Mesenchymal stem cell (in vitro differentiated cells and primary cell): ENCODE data around the gene DNAJC15.

Experiments used
- DNase-seq: peaks from one replicate; pipeline ENCODE4 v3.0.0-alpha.2; 2013
- H2AFZ ChIP-seq: one replicate; pipeline ENCODE4 v1.6.1; 2013; ENCODE audit warnings: low read depth, mild to moderate bottlenecking, control low read depth, inconsistent platforms, low read length, moderate library complexity
- H2AK5ac ChIP-seq: 2 replicates; pipeline ENCODE4 v1.6.1; 2013; ENCODE audit warnings: low read length, moderate library complexity, mild to moderate bottlenecking, inconsistent platforms; ENCODE audit not compliant: severe bottlenecking
- H2BK120ac ChIP-seq: one replicate; pipeline ENCODE4 v1.6.1; 2013; ENCODE audit warnings: low read depth, mild to moderate bottlenecking, inconsistent platforms, low read length, moderate library complexity
- H2BK12ac ChIP-seq, 2 experiments: one replicate each; pipeline ENCODE4 v1.6.1; 2013; ENCODE audit warnings: inconsistent platforms in 2 of 2, low read length in 2 of 2, mild to moderate bottlenecking in 2 of 2, moderate library complexity in 2 of 2, control low read depth in 1 of 2
- H2BK15ac ChIP-seq: one replicate; pipeline ENCODE4 v1.6.1; 2013; ENCODE audit warnings: mild to moderate bottlenecking, low read depth, inconsistent platforms; ENCODE audit not compliant: poor library complexity, severe bottlenecking
- H2BK5ac ChIP-seq: 2 replicates; pipeline ENCODE4 v1.6.1; 2013; ENCODE audit warnings: low read depth, mild to moderate bottlenecking, low read length, control low read depth, inconsistent platforms; ENCODE audit not compliant: poor library complexity, severe bottlenecking
- H3K14ac ChIP-seq, 2 experiments: one replicate each; pipeline ENCODE4 v1.6.1; 2013; ENCODE audit warnings: inconsistent platforms in 2 of 2, low read length in 2 of 2, control low read depth in 1 of 2, mild to moderate bottlenecking in 1 of 2, moderate library complexity in 1 of 2
- H3K18ac ChIP-seq, 2 experiments: one replicate each; pipeline ENCODE4 v1.6.1; 2013; ENCODE audit warnings: inconsistent platforms in 2 of 2, low read length in 2 of 2, control low read depth in 1 of 2, low read depth in 1 of 2, mild to moderate bottlenecking in 1 of 2
- H3K23ac ChIP-seq, 2 experiments: one replicate each; pipeline ENCODE4 v1.6.1; 2013; ENCODE audit warnings: inconsistent platforms in 2 of 2, low read length in 2 of 2, mild to moderate bottlenecking in 2 of 2, moderate library complexity in 2 of 2, control low read depth in 1 of 2
- H3K27ac ChIP-seq: 2 replicates; pipeline ENCODE4 v1.5.1; 2013; ENCODE audit warnings: mild to moderate bottlenecking, moderate library complexity, low read length, control low read depth, inconsistent platforms; ENCODE audit not compliant: poor library complexity, severe bottlenecking
- H3K27me3 ChIP-seq, 2 experiments: 2 replicates each; pipeline versions ENCODE4 v1.6.1 to v1.7.0; 2013; ENCODE audit warnings: low read length in 2 of 2, mild to moderate bottlenecking in 2 of 2, moderate library complexity in 2 of 2, control low read depth in 1 of 2, inconsistent platforms in 1 of 2; ENCODE audit not compliant: control insufficient read depth in 1 of 2, insufficient read depth in 1 of 2
- H3K36me3 ChIP-seq, 2 experiments: 2 replicates each; pipeline versions ENCODE4 v1.6.1 to v1.7.0; 2013; ENCODE audit warnings: low read length in 2 of 2, control low read depth in 1 of 2, inconsistent platforms in 1 of 2, low read depth in 1 of 2, mild to moderate bottlenecking in 1 of 2; ENCODE audit not compliant: insufficient read depth in 2 of 2, control insufficient read depth in 1 of 2
- H3K4ac ChIP-seq, 2 experiments: one replicate each; pipeline ENCODE4 v1.6.1; 2013; ENCODE audit warnings: inconsistent platforms in 2 of 2, low read length in 2 of 2, mild to moderate bottlenecking in 2 of 2, moderate library complexity in 2 of 2, control low read depth in 1 of 2, low read depth in 1 of 2
- H3K4me1 ChIP-seq: 2 replicates; pipeline ENCODE4 v1.6.1; 2013; ENCODE audit warnings: low read depth, low read length, control low read depth; ENCODE audit not compliant: control insufficient read depth, insufficient read depth
- H3K4me2 ChIP-seq: 2 replicates; pipeline ENCODE4 v1.6.1; 2013; ENCODE audit warnings: low read length, mild to moderate bottlenecking, inconsistent platforms; ENCODE audit not compliant: poor library complexity, severe bottlenecking
- H3K4me3 ChIP-seq, 2 experiments: 2 replicates each; pipeline versions ENCODE4 v1.5.1 to v1.7.0; 2013; ENCODE audit warnings: low read length in 2 of 2, mild to moderate bottlenecking in 2 of 2, control low read depth in 1 of 2, low read depth in 1 of 2; ENCODE audit not compliant: insufficient read depth in 1 of 2
- H3K79me1 ChIP-seq: replicated peaks from 2 replicates; pipeline ENCODE4 v1.6.1; 2013; ENCODE audit warnings: mild to moderate bottlenecking, control low read depth, low read length, inconsistent platforms; ENCODE audit not compliant: poor library complexity, severe bottlenecking
- H3K9ac ChIP-seq: 2 replicates; pipeline ENCODE4 v1.7.0; 2013; ENCODE audit warnings: mild to moderate bottlenecking, low read length, moderate library complexity
- H3K9me3 ChIP-seq: 2 replicates; pipeline ENCODE4 v1.7.0; 2013; ENCODE audit warnings: mild to moderate bottlenecking, low read length; ENCODE audit not compliant: control insufficient read depth
- H4K8ac ChIP-seq: one replicate; pipeline ENCODE4 v1.6.1; 2013; ENCODE audit warnings: inconsistent platforms, mild to moderate bottlenecking, low read length, moderate library complexity
- H4K91ac ChIP-seq: one replicate; pipeline ENCODE4 v1.6.1; 2013; ENCODE audit warnings: mild to moderate bottlenecking, low read length, inconsistent platforms
- WGBS: methylation state at CpG from one replicate; pipeline ENCODE4 v1.1.7; 2013; ENCODE audit warnings: mixed read lengths; 5-methylcytosine and 5-hydroxymethylcytosine counted together

DNAJC15 gene

DNA sequence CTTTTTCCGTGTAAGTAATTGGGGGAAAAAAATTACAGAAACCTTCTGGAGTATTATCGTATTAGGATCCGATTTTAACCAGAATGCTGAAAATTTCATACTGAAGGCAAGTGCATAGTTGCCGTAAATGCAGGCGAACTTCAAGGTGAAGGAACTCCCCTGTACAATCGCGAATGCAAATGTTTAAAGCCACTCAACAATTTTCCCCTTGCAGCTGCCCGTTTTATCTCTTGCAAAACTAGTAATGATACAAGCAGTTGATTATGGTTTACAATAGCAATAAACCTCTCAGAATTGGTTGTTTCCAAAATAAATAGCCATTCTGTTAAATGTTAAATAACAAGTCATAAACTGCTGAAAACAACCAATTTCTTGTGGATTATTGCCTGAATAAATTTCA, 105.7 kb downstream of the DNAJC15 start:
- no peak overlapping the region for H3K14ac ChIP-seq
- no peak overlapping the region for H2AFZ ChIP-seq
- no peaks in the 10 kb centered on the region for H3K79me1 ChIP-seq
- WGBS, result 88% methylated on average over 6 of the region's 8 CpGs
- no peak overlapping the region for H2BK120ac ChIP-seq
- peaks cover 7% of the 10 kb centered on the region for H3K4me1 ChIP-seq
- H3K27me3 ChIP-seq, result peaks cover 0 to 5% of the 10 kb centered on the region in 2 experiments
- no peaks in the 10 kb centered on the region for H3K36me3 ChIP-seq
- no peak for DNase-seq
- H3K4me3 ChIP-seq, result peak overlapping the region in 1 of 2 experiments; percentile 11
- no peak overlapping the region for H3K27ac ChIP-seq
- H3K4ac ChIP-seq, result no peak overlapping the region
- H3K9me3 ChIP-seq, result no peaks in the 10 kb centered on the region
- H3K18ac ChIP-seq, result no peak overlapping the region
- H2BK5ac ChIP-seq, result no peak overlapping the region
- H2BK12ac ChIP-seq, result no peak overlapping the region
- H3K4me2 ChIP-seq, result no peak overlapping the region
- H3K9ac ChIP-seq, result no peak overlapping the region
- H2BK15ac ChIP-seq, result no peak overlapping the region
- H4K91ac ChIP-seq, result no peak overlapping the region
- no peak overlapping the region for H2AK5ac ChIP-seq
- H3K23ac ChIP-seq, result no peak overlapping the region
- H4K8ac ChIP-seq, result no peak overlapping the region

DNA sequence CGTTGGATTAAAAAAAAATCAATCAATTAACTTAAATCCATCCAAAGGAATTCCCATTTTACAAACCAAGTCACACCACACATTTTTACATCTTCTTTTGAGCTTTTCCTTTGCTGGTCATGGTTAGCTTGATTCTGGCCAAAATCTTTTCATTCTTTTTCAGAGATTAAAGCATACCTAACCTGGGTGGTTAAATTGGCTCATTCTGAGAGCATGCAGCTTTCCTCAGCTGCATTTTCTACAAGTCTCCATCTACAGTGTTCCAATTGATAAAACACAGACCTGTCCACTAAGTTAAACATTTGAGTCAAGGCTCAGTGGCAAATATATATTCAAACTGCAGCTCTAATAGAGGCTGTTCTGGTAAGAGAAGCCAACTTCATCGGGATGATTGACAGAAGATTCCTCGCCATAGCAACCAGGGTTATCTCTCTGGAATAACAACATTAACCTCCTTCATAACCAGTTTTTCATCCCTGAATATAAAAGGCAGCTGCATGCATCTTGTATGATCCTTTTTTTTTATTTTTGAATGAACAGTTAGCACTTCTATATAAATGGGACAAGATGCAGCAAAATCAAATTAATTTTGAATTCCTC, 106.2 kb downstream of the DNAJC15 start:
- Histone ChIP-seq H2BK15ac (no peak overlapping the region), H4K8ac (no peak overlapping the region), H3K18ac (no peak overlapping the region), H3K4me1 (peaks cover 7% of the 10 kb centered on the region), H3K36me3 (no peaks in the 10 kb centered on the region), H3K9ac (no peak overlapping the region), H4K91ac (no peak overlapping the region), H3K27ac (no peak overlapping the region), H2AK5ac (no peak overlapping the region), H3K14ac (no peak overlapping the region), H3K9me3 (no peaks in the 10 kb centered on the region), H3K4ac (no peak overlapping the region), H3K4me2 (no peak overlapping the region), H2BK120ac (no peak overlapping the region), H3K27me3 (peaks cover 0 to 5% of the 10 kb centered on the region in 2 experiments), H3K23ac (no peak overlapping the region), H3K79me1 (no peaks in the 10 kb centered on the region), H2BK12ac (no peak overlapping the region), H3K4me3 (no peak overlapping the region), H2AFZ (no peak overlapping the region), H2BK5ac (no peak overlapping the region)
- no peak for DNase-seq
- WGBS, result 65% methylated on average over 3 of the region's 3 CpGs

DNA sequence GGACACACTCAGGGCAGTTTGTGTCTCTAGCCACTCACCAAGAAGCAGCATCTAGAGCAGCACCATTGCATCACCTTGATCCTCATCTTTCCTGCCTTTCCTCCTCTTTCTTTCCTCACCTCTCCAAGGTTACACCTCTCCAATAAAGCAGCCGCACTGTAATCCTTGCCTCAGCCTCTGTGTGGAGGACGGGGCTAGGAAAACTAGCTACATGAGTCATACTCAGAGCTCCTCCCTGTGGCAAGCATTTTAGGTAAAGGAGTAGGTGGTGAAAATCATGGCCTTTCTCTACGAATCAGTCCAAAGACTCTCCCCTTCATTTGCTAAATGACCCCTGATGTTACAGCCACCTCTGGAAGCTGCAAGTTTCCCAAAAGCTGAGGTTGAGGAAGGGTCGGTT, 108.9 kb downstream of the DNAJC15 start:
- no peaks in the 10 kb centered on the region for H3K79me1 ChIP-seq
- H3K23ac ChIP-seq, result no peak overlapping the region
- H3K4me3 ChIP-seq, result no peak overlapping the region
- no peak overlapping the region for H3K18ac ChIP-seq
- no peak overlapping the region for H3K14ac ChIP-seq
- no peak overlapping the region for H3K4me2 ChIP-seq
- no peak overlapping the region for H4K91ac ChIP-seq
- H4K8ac ChIP-seq, result no peak overlapping the region
- H3K4ac ChIP-seq, result no peak overlapping the region
- no peak overlapping the region for H2AK5ac ChIP-seq
- H2BK15ac ChIP-seq, result no peak overlapping the region
- WGBS, result 17% methylated on average over 3 of the region's 4 CpGs
- peak; percentile 48 for DNase-seq
- no peak overlapping the region for H2AFZ ChIP-seq
- H3K27me3 ChIP-seq, result peaks cover 0 to 5% of the 10 kb centered on the region in 2 experiments
- no peaks in the 10 kb centered on the region for H3K36me3 ChIP-seq
- no peak overlapping the region for H3K27ac ChIP-seq
- H3K9ac ChIP-seq, result no peak overlapping the region
- H3K4me1 ChIP-seq, result peaks cover 6% of the 10 kb centered on the region
- no peak overlapping the region for H2BK5ac ChIP-seq
- no peak overlapping the region for H2BK120ac ChIP-seq
- no peaks in the 10 kb centered on the region for H3K9me3 ChIP-seq
- no peak overlapping the region for H2BK12ac ChIP-seq

DNA sequence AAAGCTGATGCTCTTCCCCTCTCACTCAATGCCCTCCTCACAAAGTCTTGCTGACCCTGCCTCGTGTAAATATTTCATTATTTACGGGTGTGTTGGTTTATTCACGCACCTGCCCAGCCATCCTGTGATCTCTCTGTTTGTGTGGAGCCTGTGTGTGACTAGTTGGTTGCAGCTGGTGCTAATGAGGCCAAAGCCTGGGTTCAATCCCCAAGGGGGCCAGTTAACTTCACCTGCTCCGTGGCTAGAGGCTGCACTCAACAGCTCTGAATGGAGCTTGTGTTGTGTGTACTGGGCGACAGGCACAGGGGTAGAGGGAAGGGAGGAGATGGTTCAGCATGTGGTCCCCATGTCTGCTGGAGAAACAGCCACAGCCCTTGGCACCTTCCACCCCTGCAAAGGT, 109.5 kb downstream of the DNAJC15 start:
- no peak overlapping the region for H2BK15ac ChIP-seq
- H2BK12ac ChIP-seq, result no peak overlapping the region
- no peak overlapping the region for H3K4ac ChIP-seq
- no peak overlapping the region for H3K4me2 ChIP-seq
- H3K9ac ChIP-seq, result no peak overlapping the region
- H3K18ac ChIP-seq, result no peak overlapping the region
- peaks cover 2 to 5% of the 10 kb centered on the region in 2 experiments for H3K27me3 ChIP-seq
- H2BK120ac ChIP-seq, result no peak overlapping the region
- no peaks in the 10 kb centered on the region for H3K9me3 ChIP-seq
- H2BK5ac ChIP-seq, result no peak overlapping the region
- peaks cover 6% of the 10 kb centered on the region for H3K4me1 ChIP-seq
- no peak overlapping the region for H3K23ac ChIP-seq
- H4K91ac ChIP-seq, result no peak overlapping the region
- DNase-seq, result no peak
- WGBS, result 73% methylated on average over 5 of the region's 5 CpGs
- H3K36me3 ChIP-seq, result no peaks in the 10 kb centered on the region
- no peaks in the 10 kb centered on the region for H3K79me1 ChIP-seq
- no peak overlapping the region for H4K8ac ChIP-seq
- no peak overlapping the region for H3K27ac ChIP-seq
- no peak overlapping the region for H2AK5ac ChIP-seq
- no peak overlapping the region for H3K4me3 ChIP-seq
- H3K14ac ChIP-seq, result no peak overlapping the region
- H2AFZ ChIP-seq, result no peak overlapping the region
